Mesothelial cell of epicardium (in vitro differentiated cells): Measurements from ENCODE around the gene TRAF6. TPM values are rescaled to one million over a fixed set of nuclear protein-coding genes. Genes with fewer than 3 reads are reported as not detected.

Source experiments
- DNase-seq, 2 experiments: peaks; one replicate each; pipeline ENCODE4 v3.0.0; 2021; ENCODE audit warnings: low spot score in 2 of 2; ENCODE audit not compliant: unreplicated experiment in 2 of 2
- H3K27ac Mint-ChIP-seq: 2 replicates; pipeline ENCODE4 v1.8.0; 2021; ENCODE audit warnings: mixed read lengths
- H3K27me3 Mint-ChIP-seq: 2 replicates; pipeline ENCODE4 v1.8.0; 2021; ENCODE audit warnings: low read depth, mixed read lengths
- H3K36me3 Mint-ChIP-seq: 2 replicates; pipeline ENCODE4 v1.8.0; 2021; ENCODE audit warnings: mixed read lengths
- H3K4me1 Mint-ChIP-seq: 2 replicates; pipeline ENCODE4 v1.8.0; 2021; ENCODE audit warnings: mixed read lengths
- H3K4me3 Mint-ChIP-seq: 2 replicates; pipeline ENCODE4 v1.8.0; 2021; ENCODE audit warnings: mild to moderate bottlenecking, moderate library complexity, mixed read lengths
- H3K9me3 Mint-ChIP-seq: 2 replicates; pipeline ENCODE4 v1.8.0; 2021; ENCODE audit warnings: mixed read lengths
- total RNA-seq: library from RNA; stranded (reverse); gene quantifications from 3 replicates; pipeline ENCODE4 v1.2.1, GENCODE V29; 2021
- TF ChIP-seq, protein P1 (sequence below): fragments of 200-600 bp; sonication (generic); IDR thresholded peaks from one replicate; pipeline ENCODE4 v1.5.0; 2021; ENCODE audit warnings: antibody characterized with exemption; ENCODE audit not compliant: unreplicated experiment

TRAF6 gene
- total RNA-seq, 1 donor from 2014 or later, result 17.8 TPM

DNA sequence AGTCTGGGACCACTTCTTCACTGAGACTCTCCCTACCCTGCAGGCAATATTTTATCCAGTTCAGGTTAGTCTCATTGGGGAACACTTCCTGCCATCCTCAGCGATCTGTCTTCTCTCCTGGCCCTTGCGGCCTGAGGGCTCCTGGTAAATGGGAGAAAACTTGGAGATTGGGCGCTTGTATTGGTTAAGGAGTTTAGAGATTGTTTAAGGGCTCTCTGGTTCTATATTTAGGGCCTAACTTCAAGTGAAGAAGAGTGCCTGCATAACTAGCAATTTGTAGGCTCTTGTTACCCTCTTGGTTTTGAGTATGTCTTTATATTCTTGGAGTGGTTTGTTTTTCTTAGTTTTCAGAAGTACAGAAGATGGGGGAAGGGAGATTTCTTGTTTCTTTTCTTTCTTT is 72.7 kb downstream of the TRAF6 start:
- Mint-ChIP-seq H3K27ac (no peak overlapping the region), H3K27me3 (no peaks in the 10 kb centered on the region), H3K4me1 (peaks cover 6% of the 10 kb centered on the region), H3K4me3 (no peak overlapping the region), H3K9me3 (peaks cover 3% of the 10 kb centered on the region), H3K36me3 (peaks cover 12% of the 10 kb centered on the region)
- DNase-seq, result no peak
- TF ChIP-seq, protein P1, sequence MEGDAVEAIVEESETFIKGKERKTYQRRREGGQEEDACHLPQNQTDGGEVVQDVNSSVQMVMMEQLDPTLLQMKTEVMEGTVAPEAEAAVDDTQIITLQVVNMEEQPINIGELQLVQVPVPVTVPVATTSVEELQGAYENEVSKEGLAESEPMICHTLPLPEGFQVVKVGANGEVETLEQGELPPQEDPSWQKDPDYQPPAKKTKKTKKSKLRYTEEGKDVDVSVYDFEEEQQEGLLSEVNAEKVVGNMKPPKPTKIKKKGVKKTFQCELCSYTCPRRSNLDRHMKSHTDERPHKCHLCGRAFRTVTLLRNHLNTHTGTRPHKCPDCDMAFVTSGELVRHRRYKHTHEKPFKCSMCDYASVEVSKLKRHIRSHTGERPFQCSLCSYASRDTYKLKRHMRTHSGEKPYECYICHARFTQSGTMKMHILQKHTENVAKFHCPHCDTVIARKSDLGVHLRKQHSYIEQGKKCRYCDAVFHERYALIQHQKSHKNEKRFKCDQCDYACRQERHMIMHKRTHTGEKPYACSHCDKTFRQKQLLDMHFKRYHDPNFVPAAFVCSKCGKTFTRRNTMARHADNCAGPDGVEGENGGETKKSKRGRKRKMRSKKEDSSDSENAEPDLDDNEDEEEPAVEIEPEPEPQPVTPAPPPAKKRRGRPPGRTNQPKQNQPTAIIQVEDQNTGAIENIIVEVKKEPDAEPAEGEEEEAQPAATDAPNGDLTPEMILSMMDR, result no peak

Other genes with a start within 250 kb of the TRAF6 start
- gene COMMD9, start 220.8 kb downstream of the TRAF6 start, total RNA-seq, result 50.5 to 55.3 TPM (median 53.5 TPM) in 3 replicates
- gene PRR5L, start 214.0 kb downstream of the TRAF6 start, total RNA-seq, result 5.2 to 6.7 TPM (median 6.5 TPM) in 3 replicates
- gene RAG1, start 57.7 kb upstream of the TRAF6 start, total RNA-seq, result 1.4 to 2.9 TPM (median 1.9 TPM) in 3 replicates
- gene IFTAP, start 84.2 kb upstream of the TRAF6 start, total RNA-seq, result 31.7 to 40.5 TPM (median 34.0 TPM) in 3 replicates
- not detected in 3 replicates for gene RAG2, start 88.0 kb upstream of the TRAF6 start, total RNA-seq